NCI-H2081 treated with DMSO at 0.1 percent for 48 hours (cell line): Measurements from ENCODE around the gene SLC26A2.

Experiments used
- DNase-seq: peaks from one replicate; lab custom pipeline; 2025; lab: John Stamatoyannopoulos, UW

SLC26A2 gene

DNA sequence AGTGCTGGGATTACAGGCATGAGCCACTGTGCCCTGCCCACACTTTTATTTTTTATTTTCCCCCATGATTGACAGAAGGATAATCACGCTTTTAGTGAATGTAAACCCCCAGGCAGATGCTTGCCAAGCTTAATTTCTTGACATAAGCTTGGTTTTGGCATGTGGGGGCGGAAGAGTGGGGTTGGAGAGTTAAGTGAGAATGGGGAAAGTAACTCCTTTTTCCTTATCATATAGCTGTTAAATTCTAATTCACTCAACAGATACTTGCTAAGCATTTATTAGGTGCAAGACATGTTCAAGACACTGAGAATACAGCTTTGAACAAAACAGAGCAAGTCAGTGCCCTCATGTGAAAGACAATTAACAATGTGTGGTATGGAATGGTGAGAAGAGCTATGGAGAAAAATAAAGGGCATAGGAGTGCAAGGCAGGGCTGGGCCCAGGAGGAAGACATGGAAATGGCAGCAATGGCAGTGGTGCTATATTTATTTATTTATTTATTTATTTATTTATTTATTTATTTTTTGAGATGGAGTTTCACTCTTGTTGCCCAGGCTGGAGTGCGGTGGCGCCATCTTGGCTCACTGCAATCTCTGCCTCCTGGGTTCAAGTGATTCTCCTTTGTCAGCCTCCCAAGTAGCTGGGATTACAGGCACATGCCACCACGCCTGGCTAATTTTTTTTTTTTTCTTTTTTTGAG lies 2.2 kb downstream of the SLC26A2 start:
- DNase-seq = no peak

DNA sequence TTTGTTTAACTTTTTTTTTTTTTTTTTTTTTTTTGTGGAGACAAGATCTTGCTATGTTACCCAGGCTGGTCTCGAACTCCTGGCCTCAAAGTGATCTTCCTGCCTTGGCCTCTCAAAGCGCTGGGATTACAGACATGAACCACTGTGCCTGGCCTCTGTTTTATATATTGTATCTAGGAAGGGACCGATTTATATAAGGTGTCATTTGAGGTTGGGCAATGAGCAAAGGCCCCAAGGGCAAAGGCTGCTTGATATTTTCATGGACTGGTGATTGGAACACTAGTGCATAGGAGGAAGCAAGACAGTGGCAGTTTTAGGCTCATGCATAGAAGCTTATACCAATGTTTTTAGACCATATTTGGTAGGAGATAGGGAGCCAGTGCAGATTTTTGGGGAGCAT lies 3.2 kb downstream of the SLC26A2 start:
- DNase-seq = no peak

DNA sequence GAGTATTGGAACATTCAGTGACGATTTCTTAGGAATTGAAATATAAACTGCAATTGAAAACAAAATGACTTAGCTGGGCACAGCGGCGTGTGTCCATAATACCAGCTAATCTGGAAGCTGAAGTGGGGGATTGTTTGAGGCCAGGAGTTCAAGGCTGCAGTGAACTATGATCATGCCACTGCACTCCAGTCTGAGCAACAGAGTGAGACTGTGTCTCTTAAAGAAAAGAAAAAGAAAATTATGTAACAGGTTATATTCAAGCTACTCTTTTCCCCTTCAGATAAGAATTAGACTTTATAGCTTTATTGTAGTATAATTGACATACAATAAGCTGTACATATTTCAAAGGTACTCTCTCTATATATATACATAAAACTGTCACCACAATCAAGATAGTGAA lies 6.4 kb downstream of the SLC26A2 start:
- DNase-seq = no peak

DNA sequence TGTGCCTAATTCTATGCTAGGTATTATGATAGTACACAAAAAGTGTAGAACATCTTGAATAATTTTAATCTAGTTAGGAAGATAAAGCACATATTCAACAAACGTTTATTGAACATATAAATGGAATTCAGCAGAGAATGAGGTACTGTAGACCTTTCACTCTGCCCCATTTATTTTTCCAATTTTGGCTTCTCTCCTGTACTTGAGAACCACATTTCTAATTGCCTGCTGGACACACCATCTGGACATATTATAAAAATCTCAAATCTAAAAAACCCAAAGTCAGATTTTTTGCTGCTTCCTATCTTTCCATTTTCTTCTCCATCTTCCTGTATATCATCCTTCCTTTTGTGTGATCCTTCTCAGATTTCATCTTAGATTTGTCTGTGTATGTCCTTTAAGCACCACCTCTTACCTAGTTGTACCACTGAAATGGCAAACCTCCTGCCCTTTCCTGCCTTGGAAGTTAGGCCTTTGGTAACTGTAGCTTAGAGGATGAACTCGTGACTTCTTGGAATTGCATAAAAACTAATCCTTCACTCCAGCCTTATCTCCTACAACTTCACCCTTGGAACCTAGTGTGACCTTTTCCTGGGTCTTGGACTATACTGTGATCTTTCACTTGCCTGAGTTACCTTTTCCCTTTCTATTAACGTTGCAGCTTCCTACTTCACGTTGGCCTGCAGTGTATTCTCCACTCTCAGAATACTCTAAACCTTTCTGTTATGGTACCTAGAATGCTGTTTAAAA lies 8.8 kb downstream of the SLC26A2 start:
- DNase-seq = no peak

DNA sequence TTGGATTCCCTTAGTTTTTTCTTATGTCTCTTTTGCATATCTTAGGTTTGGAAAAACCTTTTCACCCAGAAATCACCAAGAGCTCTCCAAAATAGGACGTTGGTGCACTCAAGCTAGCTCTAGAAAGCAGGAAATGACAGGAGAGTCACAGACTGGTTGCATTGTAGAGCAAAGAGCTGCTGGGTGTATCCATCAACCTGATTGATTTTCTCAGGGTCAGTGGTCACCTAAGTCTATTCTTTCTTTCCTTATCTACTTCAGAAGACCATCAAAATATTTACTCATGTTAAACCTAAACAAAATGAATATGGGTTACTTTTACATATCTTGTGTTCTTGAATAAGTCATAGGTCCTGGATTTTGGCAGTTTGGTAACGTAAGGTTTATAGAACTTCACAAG lies 14.9 kb downstream of the SLC26A2 start:
- DNase-seq = no peak

DNA sequence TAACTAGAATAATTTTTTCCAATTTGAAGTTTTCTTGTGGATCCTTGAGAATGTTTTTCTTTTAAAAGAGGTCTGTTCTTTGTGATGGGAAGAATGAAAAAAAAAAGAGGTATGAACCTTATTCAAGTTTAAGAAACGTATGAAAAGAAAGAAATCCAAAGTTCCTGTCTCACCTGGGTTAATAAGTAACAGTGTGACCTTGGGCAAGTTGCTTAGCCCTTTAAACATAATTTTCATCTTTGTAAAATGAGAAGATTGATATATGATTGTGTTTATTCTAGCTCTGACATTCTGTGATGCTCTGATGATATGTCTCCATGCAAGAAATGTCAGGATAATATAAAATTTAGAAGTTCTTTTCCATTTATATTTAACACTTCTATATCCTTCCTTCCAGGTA lies 19.3 kb downstream of the SLC26A2 start:
- no peak for DNase-seq

DNA sequence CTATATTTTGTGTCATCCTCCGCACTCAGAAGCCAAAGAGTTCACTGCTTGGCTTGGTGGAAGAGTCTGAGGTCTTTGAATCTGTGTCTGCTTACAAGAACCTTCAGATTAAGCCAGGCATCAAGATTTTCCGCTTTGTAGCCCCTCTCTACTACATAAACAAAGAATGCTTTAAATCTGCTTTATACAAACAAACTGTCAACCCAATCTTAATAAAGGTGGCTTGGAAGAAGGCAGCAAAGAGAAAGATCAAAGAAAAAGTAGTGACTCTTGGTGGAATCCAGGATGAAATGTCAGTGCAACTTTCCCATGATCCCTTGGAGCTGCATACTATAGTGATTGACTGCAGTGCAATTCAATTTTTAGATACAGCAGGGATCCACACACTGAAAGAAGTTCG lies 20.6 kb downstream of the SLC26A2 start:
- DNase-seq = no peak

DNA sequence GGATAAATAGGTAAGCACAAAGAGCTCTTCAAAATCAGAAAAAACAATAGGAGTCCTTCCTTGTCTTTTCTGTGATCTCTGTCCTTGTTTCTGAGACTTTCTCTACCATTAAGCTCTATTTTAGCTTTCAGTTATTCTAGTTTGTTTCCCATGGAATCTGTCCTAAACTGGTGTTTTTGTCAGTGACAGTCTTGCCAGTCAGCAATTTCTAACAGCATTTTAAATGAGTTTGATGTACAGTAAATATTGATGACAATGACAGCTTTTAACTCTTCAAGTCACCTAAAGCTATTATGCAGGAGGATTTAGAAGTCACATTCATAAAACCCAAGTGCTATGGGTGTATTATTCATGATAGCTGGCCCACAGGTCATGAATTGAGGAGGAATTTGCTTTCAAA lies 21.9 kb downstream of the SLC26A2 start:
- no peak for DNase-seq

DNA sequence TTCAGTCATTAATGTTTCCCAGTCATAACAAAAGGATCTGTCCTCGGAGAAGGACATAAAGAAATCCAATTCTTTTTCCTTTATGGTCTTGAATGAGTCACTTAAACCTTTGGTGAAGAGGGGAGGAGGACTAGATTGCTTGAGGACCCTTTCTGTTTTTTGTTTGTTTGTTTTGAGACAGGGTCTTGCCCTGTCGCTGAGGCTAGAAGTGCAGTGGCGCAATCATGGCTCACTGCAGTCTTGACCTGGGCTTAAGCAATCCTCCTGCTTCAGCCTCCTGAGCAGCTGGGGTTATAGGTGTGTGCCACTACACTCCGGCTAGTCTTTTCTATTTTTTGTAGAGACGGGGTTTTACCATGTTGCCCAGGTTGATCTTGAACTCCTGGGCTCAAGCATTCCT lies 27.6 kb downstream of the SLC26A2 start:
- DNase-seq = no peak

DNA sequence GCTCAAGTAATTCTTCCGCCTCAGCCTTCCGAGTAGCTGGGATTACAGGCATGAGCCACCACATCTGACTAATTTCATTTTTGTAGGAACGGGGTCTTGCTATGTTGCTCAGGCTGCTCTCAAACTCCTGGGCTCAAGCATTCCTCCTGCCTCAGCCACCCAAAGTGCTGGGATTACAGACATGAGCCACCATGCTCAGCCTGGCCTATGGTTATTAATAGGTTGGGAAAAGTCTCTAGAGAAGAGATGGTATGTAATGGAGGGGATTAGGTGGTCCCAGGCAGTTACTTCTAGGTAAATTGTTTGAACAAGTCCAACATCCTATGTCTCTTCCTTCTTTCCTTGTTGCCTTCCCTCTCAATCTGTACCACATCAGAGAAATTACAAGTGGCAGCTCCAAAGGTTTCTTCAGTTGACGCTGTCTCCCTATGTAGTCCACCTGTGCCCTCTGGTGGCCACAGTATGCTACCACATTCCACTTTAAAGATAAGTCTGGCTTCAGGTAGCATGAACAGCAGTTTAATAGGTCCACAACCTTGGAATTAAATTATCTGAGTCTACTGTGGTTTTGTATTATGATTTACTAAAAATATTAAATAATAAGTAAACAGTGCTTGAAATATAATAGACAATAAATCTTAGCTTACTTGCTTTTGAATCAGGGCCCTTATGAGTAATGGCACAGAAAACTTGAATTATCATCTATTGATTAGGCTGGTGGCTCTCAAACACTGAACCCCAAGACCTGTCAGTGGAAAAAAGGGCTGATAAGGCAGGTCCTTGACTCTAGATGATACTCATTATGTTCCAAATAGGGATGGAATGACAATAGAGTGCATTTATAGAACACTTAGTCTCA lies 30.2 kb downstream of the SLC26A2 start:
- DNase-seq = no peak

DNA sequence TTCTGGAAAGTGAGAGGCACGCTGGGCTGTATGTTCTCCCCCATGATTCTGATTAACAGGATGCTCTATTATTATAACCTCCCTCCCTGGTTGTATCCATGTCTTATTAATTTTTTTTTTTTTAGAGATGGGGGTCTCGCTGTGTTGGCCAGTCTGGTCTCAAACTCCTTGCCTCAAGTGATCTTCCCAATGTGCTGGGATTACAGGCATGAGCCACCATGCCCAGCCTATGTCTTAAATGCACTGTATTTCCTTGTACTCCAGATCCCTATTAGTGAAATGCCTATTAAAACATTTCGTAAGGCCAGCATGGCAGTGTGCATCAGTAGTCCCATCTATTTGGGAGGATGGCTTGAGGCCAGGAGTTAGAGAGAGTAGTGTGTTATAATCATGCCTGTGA lies 32.9 kb downstream of the SLC26A2 start:
- no peak for DNase-seq

DNA sequence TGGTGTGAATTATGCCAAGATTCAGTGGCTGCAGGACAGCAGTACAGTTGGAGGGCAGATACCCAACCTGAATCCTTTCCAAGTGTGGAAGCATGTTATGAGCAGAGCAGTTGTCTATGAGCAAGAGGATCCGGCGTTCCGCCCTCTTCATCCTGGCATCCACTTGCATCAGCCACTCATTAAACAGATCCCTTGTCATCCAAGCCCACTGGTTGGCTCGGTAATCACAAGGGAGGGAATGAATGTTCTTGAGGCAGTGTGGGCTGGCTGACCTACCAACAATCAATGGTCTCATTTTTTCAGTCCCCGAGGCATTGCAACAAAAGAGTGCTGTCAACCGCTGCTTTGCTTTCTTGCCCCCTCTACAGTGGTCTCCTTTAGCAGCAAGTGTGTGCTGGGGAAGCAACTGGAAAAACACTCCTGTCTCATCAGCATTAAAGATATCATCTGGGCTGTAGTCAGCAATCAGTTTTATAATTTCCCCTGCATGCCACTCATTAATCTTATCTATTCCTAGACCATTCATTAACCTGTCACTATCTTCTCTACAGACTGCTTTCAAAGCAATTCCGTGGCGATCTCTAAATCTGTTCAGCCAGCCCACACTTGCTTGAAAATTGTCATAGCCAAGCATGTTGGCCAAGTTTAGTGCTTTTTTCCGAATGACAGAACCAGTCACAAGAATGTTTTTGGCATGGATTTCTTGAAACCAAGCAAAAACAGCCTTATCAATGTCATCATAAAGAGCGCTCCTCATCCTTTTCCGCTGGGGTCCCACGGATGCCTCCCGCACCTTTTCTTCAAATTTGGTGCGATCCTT lies 35.0 kb downstream of the SLC26A2 start:
- DNase-seq = no peak

DNA sequence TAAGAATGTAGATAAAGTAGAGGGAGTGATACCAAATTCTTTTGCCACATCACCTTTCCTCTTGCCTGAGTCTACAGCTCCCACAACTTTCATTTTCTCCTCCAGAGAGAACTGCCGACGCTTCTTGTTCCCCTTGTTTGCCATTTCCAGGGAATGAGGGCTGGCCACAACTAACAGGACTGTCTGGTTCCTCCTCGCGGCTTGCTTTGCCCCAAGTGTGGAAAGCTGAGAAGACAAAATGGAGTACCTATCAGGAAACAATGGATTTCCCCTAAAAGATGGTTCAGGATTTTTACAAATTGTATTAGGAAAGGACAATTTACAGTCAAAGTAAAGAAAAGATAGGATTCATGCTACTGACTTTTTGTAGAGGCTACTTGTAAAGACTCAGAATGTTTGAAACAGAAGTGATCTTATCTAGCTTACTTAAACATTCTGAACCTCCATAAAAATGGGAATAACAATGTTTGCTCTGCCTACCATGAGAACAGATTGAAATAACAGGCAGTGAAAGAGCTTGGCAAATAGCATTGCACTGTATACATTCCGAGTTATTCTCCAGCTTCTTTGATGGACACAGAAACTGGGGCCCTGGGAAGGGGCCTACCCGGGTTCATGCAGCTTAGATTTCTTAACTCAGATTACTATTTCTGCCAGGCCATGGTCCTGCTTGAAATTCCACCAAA lies 35.8 kb downstream of the SLC26A2 start:
- no peak for DNase-seq

DNA sequence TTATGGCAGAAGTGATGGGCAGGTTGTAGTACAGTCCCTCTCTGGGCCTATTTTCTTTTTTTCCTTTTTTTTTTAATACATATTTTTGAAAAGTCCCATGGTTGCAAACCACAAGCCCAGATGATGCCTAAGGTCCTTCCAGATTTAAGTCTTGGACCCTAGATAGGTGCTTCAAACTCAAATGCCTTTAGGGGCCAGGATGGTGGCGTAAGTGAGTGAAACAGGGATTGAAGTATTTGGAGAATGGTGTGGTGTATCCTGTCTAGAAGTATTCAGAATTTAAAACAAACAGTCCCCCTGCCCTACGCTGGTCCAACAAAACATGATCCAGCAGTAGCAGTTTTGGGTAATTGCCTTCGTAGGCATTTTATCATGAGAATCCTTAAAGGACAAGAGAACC lies 37.7 kb downstream of the SLC26A2 start:
- no peak for DNase-seq

DNA sequence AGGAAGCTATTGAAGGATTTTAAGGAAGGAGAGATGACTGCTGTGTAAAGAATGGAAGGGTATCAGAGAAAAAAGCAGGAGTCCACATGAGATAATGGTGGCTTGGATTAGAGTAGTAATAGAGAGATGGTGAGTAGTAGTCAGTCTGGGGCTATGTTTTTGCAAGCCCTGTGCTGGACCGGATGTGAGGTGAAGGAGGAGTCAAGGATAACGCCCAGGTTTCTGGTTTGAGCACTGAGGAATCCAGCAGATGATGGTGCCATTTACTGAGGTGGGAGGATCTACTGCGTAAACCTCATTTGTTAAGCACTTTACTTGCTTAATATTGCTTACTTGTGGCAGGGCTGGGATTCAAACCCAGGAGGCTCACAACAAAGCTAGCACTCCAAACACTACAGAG lies 38.8 kb downstream of the SLC26A2 start:
- no peak for DNase-seq

DNA sequence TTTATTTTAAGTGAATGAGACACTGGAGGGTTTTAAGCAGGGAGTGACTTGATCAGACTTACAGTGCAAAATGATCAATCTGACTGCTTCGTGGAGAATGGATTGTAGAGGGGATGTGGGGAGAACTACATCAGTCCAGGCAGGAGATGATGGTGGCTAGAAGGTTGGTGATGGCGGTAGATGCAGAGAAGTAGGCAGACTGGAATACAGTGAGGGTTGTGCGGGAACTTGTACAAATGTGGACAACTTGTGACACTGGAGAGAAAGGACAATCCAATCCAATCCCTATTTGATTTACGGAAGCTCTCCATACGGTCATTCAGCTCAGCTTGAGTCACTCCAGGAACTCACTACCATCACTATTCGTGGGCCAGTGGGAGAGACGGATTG lies 39.3 kb downstream of the SLC26A2 start:
- DNase-seq = no peak

DNA sequence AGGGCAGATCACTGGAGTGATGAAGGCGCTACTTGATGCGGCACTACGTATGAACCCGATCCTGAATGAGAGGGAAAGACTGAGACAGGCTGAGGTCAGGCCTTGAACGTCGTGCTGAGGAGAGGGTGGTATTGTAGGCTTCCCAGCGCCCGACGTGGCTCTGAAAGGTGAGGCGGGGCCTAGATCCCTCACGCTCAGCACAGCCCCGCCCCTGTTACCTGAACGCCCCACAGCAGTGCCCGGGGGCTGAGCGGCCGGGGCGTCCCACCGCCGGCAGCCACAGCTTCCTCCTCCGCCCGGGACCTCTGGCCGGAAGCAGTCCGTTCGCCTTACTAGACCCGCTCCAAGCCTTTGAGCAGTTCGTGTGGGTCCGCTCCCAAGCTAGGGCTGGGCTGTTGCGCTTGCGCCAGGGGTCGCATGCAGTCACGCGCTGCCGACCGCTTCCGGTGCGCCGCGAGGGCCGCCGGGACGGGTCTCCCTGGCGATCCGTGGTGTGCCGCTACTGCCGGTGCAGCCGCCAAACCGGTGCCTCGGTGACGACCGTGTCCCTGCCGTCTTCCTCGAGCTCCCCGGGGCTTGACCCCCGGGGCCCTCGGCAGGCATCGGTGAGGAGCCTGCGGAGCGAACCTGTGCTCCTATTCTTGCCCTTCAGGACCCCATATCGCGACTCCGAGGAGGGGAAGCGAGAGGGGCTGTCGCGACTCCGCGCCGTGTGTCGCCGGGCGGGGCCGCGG lies 39.9 kb downstream of the SLC26A2 start, which contains the start of the genes HMGXB3 and TIGD6:
TSS of gene HMGXB3 (plus strand) at position 484 of the 734 bp plus-strand sequence. CDS start 4,114 bp downstream, outside the sequence.
TSS of gene TIGD6 (minus strand) at position 399 of the 734 bp plus-strand sequence. CDS start 4,306 bp downstream, outside the sequence.
- peak; percentile 27 for DNase-seq

DNA sequence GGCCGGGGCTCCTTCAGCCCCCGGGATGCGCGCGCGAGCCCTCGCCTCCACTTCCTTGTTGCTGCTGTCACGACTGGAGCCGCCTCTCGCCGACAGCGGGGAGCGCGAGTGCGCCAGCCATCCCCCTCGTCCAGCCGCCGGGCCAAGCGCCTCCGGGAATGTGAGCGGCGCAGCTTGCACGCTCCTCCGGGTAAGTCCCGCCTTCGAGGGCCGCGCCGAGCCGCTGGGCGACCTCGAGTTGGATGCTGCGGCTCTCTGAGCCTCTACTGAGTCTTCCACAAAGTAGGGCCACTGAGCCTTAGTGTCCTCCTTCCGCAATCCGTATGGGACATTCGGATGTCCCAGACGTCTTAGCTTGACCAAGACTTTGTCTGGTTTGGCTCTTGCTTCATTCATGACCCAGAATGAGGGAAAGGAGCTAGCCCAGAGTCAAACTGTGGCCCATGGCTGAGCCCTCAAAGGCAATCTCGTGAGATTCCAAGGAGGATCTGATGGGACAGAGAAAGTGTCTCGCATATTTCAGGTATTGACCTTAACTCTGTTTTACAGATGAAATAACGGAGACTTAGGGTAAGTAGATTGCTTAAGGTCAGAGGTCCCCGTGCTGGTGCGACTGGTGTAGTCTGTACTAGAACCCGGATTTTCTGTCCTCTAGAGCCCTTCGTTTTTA lies 40.6 kb downstream of the SLC26A2 start:
- no peak for DNase-seq

DNA sequence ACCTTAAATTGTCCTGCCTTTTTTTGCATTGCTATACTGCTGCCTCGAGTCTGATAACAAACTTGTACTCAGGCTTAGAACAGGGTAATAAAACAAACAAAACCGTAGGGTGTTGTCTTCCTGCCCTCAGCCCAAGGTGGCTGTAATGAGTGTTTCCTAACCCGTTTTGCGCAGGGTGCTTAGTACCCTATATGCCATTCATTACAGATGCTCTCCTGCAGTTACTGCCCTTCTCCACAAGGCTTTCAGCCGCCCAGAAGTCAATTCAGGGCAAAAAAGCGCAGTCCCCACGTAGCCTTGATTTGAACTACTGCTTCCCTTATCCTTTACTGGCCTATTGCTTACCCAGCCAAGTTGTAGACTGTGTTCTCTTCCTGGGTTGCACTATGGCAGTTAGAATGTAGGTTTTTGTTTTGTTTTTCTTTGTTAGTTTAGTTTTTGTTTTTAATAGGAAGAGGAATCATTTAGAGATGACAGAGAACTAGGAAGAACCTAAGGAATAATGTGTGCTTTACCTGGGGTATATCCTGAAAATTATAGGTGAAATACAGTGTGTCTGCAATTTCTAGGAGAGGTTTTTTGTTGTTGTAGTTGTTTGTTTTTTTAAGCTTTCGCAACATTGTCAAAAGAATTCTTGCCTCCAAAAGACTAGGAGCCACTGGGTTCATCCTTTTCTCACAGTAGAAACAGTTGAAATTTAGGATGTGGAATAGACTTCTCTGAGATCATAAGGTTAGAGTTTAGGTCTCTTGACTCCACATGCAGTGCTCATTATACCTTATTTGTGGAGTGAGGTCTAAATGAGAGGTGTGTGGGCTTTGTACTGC lies 41.3 kb downstream of the SLC26A2 start:
- DNase-seq = no peak
